Loucy (cell line): ENCODE data around the gene RSAD1.

Source experiments
- H2AFZ ChIP-seq: fragments of 200-600 bp; sonication (generic); 2 replicates; pipeline ENCODE4 v1.6.0; 2016; ENCODE audit warnings: antibody characterized with exemption, mild to moderate bottlenecking, low read length, moderate library complexity
- H3F3A ChIP-seq: fragments of 200-600 bp; 2 replicates; pipeline ENCODE4 v1.6.0; 2016; ENCODE audit warnings: antibody characterized with exemption, low read depth, mild to moderate bottlenecking
- H3K27me3 ChIP-seq: fragments of 200-600 bp; sonication (generic); 2 replicates; pipeline ENCODE4 v1.6.1; 2014; ENCODE audit warnings: low read length, mild to moderate bottlenecking; ENCODE audit not compliant: insufficient read depth, poor library complexity, severe bottlenecking
- H3K36me3 ChIP-seq: fragments of 200-600 bp; sonication (generic); 2 replicates; pipeline ENCODE4 v1.6.1; 2016; ENCODE audit warnings: low read length; ENCODE audit not compliant: insufficient read depth
- H3K4me1 ChIP-seq: fragments of 200-600 bp; sonication (generic); 2 replicates; pipeline ENCODE4 v1.5.1; 2014; ENCODE audit warnings: low read length, mild to moderate bottlenecking; ENCODE audit not compliant: insufficient read depth, poor library complexity, severe bottlenecking
- H3K4me2 ChIP-seq: fragments of 200-600 bp; sonication (generic); 2 replicates; pipeline ENCODE4 v1.6.0; 2014; ENCODE audit warnings: antibody characterized with exemption, low read length, low read depth, mild to moderate bottlenecking; ENCODE audit not compliant: poor library complexity, severe bottlenecking
- H3K4me3 ChIP-seq: fragments of 200-600 bp; sonication (generic); 2 replicates; pipeline ENCODE4 v1.5.1; 2014; ENCODE audit warnings: low read length, mild to moderate bottlenecking, mixed read lengths; ENCODE audit not compliant: poor library complexity, severe bottlenecking
- H3K79me2 ChIP-seq: fragments of 200-600 bp; sonication (generic); 2 replicates; pipeline ENCODE4 v1.6.1; 2014; ENCODE audit warnings: low read length; ENCODE audit not compliant: insufficient read depth
- H3K9ac ChIP-seq: fragments of 200-600 bp; sonication (generic); 2 replicates; pipeline ENCODE4 v1.6.0; 2014; ENCODE audit warnings: mild to moderate bottlenecking, low read depth, low read length, moderate library complexity; ENCODE audit not compliant: poor library complexity, severe bottlenecking
- H3K9me2 ChIP-seq: fragments of 200-600 bp; sonication (generic); replicated peaks from 2 replicates; pipeline ENCODE4 v1.6.1; 2016; ENCODE audit warnings: low read depth, low read length, mixed read lengths
- H3K9me3 ChIP-seq: fragments of 200-600 bp; sonication (generic); 2 replicates; pipeline ENCODE4 v1.6.1; 2014; ENCODE audit warnings: mild to moderate bottlenecking, antibody characterized with exemption, low read length, low read depth; ENCODE audit not compliant: insufficient read depth
- H4K20me1 ChIP-seq: fragments of 200-600 bp; sonication (generic); 2 replicates; pipeline ENCODE4 v1.6.0; 2014; ENCODE audit warnings: antibody characterized with exemption, low read length, mild to moderate bottlenecking; ENCODE audit not compliant: insufficient read depth, poor library complexity, severe bottlenecking
- EZH2phosphoT487 ChIP-seq: fragments of 200-600 bp; IDR thresholded peaks from 2 replicates; pipeline ENCODE4 v1.6.1; 2018; ENCODE audit warnings: antibody characterized with exemption, mild to moderate bottlenecking, moderate library complexity, borderline replicate concordance
- TF ChIP-seq, protein P1 (sequence below): fragments of 200-600 bp; sonication (generic); conservative IDR thresholded peaks from 2 replicates; pipeline ENCODE4 v1.5.1; 2014; ENCODE audit warnings: mild to moderate bottlenecking, antibody characterized with exemption, low read length

Gene RSAD1

DNA sequence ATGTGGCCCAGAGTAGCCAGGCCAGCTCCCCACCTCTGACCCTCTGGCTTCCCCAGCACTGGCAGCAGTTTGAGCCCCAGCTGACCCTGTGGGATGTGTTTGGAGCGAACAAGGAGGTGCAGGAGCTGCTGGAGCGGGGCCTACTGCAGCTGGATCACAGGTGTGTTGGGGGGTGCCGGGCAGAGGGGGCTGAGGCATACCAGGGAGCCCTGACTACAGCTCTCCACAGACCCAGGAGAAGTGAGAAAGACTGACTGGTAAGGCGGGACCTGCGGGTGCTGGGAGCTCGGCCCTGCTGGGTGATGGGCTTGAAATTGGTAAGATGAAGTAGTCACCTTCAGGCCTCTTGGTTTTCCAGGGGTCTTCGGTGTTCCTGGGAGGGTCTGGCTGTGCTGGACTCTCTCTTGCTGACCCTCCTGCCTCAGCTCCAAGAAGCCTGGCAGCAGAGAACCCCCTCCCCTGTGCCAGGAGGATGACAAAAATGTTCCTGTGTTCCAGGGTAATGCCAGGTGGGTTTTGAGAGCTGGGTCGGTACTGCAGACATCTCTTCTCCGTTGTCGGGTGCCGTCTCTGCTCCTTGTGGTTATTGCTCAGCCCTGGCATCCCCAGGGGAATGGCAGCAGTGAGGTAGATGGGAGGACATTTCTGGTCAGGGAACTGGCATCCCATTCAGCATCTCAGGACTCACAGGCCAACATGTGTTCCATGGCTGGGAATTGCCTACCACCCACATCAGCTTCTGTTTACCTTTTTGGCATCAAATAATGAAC is 5.9 kb downstream of the RSAD1 start:
- H3F3A ChIP-seq = no peaks in the 10 kb centered on the region
- peaks cover 13% of the 10 kb centered on the region for H3K4me1 ChIP-seq
- H3K9me3 ChIP-seq = no peaks in the 10 kb centered on the region
- no peak overlapping the region for H3K4me2 ChIP-seq
- H3K9me2 ChIP-seq = no peaks in the 10 kb centered on the region
- peaks cover 5% of the 10 kb centered on the region for H4K20me1 ChIP-seq
- no peaks in the 10 kb centered on the region for H3K27me3 ChIP-seq
- no peak overlapping the region for H3K4me3 ChIP-seq
- H3K9ac ChIP-seq = no peak overlapping the region
- peaks cover 21% of the 10 kb centered on the region; the same call in 1 of the 2 replicates for H3K36me3 ChIP-seq
- no peak for TF ChIP-seq EZH2phosphoT487
- TF ChIP-seq, protein P1, sequence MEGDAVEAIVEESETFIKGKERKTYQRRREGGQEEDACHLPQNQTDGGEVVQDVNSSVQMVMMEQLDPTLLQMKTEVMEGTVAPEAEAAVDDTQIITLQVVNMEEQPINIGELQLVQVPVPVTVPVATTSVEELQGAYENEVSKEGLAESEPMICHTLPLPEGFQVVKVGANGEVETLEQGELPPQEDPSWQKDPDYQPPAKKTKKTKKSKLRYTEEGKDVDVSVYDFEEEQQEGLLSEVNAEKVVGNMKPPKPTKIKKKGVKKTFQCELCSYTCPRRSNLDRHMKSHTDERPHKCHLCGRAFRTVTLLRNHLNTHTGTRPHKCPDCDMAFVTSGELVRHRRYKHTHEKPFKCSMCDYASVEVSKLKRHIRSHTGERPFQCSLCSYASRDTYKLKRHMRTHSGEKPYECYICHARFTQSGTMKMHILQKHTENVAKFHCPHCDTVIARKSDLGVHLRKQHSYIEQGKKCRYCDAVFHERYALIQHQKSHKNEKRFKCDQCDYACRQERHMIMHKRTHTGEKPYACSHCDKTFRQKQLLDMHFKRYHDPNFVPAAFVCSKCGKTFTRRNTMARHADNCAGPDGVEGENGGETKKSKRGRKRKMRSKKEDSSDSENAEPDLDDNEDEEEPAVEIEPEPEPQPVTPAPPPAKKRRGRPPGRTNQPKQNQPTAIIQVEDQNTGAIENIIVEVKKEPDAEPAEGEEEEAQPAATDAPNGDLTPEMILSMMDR = no peak
- no peak overlapping the region for H2AFZ ChIP-seq
- H3K79me2 ChIP-seq = peaks cover 18% of the 10 kb centered on the region; the same call in 1 of the 2 replicates

DNA sequence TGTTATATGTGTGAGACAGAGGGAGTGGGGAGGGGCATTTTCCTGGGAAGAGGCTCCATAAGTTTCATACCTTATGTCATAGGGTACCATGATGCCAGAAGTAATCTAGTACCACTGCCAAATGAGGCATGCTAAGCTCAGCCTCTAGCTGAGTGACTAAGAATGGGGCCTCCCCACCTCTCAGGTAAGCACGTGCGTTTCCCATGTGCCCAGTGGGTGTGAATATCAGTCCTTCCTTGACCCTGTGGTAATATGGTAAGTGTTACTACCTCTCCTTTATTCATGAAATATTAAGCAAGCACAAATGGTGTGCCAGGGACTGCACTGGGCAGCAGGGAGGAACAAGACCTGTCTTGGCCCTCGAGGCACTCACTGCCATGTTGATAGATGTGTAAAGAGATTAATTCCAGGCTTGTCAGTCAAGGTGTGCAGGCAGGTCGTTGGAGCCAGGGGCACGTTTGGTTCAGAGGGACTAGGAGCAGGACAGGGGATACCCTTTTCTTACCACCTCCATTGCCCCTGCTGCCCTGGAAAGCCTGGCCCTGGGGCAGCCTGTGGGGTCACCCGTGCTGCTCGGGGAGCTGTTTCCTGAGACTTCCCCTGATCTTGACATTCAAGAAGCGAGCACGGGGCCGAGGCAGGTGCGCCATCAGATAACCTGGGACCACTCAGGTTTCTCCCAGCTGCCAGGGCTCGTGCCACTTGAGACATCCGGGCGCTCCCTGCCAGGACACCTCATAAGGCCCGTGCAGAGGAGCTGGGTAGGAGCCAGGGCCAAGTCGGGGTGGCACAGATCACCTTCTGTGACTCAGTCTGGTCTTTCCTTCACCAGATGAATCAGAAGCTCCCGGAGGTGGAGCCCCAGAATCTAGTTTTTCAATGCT is 8.8 kb downstream of the RSAD1 start:
- TF ChIP-seq, protein P1 = no peak
- TF ChIP-seq EZH2phosphoT487 = no peak
- H3K27me3 ChIP-seq = no peaks in the 10 kb centered on the region
- H3K79me2 ChIP-seq = no peaks in the 10 kb centered on the region
- H3K4me3 ChIP-seq = no peak overlapping the region
- no peaks in the 10 kb centered on the region for H3K9me2 ChIP-seq
- H3F3A ChIP-seq = no peaks in the 10 kb centered on the region
- H2AFZ ChIP-seq = no peak overlapping the region
- H3K9me3 ChIP-seq = no peaks in the 10 kb centered on the region
- H3K9ac ChIP-seq = no peak overlapping the region
- H3K4me1 ChIP-seq = peaks cover 3% of the 10 kb centered on the region
- H3K4me2 ChIP-seq = no peak overlapping the region
- peaks cover 21% of the 10 kb centered on the region; the same call in 1 of the 2 replicates for H3K36me3 ChIP-seq
- no peaks in the 10 kb centered on the region for H4K20me1 ChIP-seq

DNA sequence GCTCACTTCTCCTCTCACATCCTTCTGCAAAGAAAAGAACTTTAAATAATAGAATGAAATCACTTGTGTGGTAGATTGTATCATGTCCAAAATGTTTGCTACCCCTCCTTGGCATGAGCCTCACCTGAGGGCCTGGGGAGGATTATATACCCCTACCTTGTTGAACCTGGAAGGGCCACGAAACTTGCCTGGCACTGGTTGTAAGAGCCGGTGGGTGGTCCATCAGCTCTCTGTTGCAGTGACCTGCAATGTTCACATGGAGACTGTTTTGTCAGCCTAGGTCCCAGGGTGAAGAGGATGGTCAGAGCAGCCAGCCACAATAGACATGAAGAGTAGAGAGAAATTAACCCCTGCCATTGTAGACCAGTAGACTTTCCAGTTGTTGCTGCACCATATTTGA is 10.2 kb downstream of the RSAD1 start:
- no peak overlapping the region for H3K9ac ChIP-seq
- no peaks in the 10 kb centered on the region for H3K4me1 ChIP-seq
- no peaks in the 10 kb centered on the region for H3F3A ChIP-seq
- H3K9me3 ChIP-seq = no peaks in the 10 kb centered on the region
- peaks cover 13% of the 10 kb centered on the region; the same call in 1 of the 2 replicates for H3K36me3 ChIP-seq
- no peaks in the 10 kb centered on the region for H3K27me3 ChIP-seq
- no peaks in the 10 kb centered on the region for H3K79me2 ChIP-seq
- TF ChIP-seq, protein P1 = no peak
- no peak for TF ChIP-seq EZH2phosphoT487
- no peaks in the 10 kb centered on the region for H4K20me1 ChIP-seq
- H3K9me2 ChIP-seq = no peaks in the 10 kb centered on the region
- no peak overlapping the region for H3K4me3 ChIP-seq
- no peak overlapping the region for H2AFZ ChIP-seq
- no peak overlapping the region for H3K4me2 ChIP-seq
